SK-N-DZ (cell line): ENCODE results near the gene SYNE4.

ENCODE experiments used
- DNase-seq: peaks from one replicate; pipeline ENCODE4 v3.0.0-alpha.2; 2015; ENCODE audit warnings: low spot score

SYNE4 gene

GRCh38 chr19:36026091-36026876, 17.7 kb upstream of the SYNE4 start:
- DNase-seq = no peak

- DNase-seq = no peak
Observed at GRCh38 chr19:36025541-36025940, 16.9 kb upstream of the SYNE4 start.

- no peak for DNase-seq
Observed at GRCh38 chr19:36023432-36023831, 14.8 kb upstream of the SYNE4 start.

- DNase-seq = no peak
Observed at GRCh38 chr19:36019061-36019670, 10.6 kb upstream of the SYNE4 start.

- peak; percentile 98 for DNase-seq
Observed at GRCh38 chr19:36014012-36014924, 5.7 kb upstream of the SYNE4 start, which contains the start of gene ALKBH6. Gene ALKBH6 (minus strand): TSS chr19:36014213. CDS start chr19:36013397, 816 bp downstream.

GRCh38 chr19:36013280-36014011, 4.8 kb upstream of the SYNE4 start:
- no peak for DNase-seq

- DNase-seq = no peak
Observed at GRCh38 chr19:36010402-36010801, 1.8 kb upstream of the SYNE4 start.

- no peak for DNase-seq
Observed at GRCh38 chr19:36009633-36010379, 1.2 kb upstream of the SYNE4 start.

- no peak for DNase-seq
Observed at GRCh38 chr19:36009220-36009619, 607 bp upstream of the SYNE4 start.

GRCh38 chr19:36006955-36007354, 1.7 kb downstream of the SYNE4 start:
- DNase-seq = no peak

GRCh38 chr19:36003284-36003683, 5.3 kb downstream of the SYNE4 start:
- DNase-seq = no peak

GRCh38 chr19:36001605-36002004, 7.0 kb downstream of the SYNE4 start:
- no peak for DNase-seq

GRCh38 chr19:35996777-35997176, 11.8 kb downstream of the SYNE4 start:
- DNase-seq = no peak

- DNase-seq = peak; percentile 91
Observed at GRCh38 chr19:35995048-35995993, 13.3 kb downstream of the SYNE4 start, which contains the start of gene SDHAF1. Gene SDHAF1 (plus strand): TSS chr19:35995188. CDS start chr19:35995275, 87 bp downstream.

- DNase-seq = no peak
Observed at GRCh38 chr19:35993923-35994598, 14.6 kb downstream of the SYNE4 start.

GRCh38 chr19:35992907-35993765, 15.5 kb downstream of the SYNE4 start:
- no peak for DNase-seq

- DNase-seq = no peak
Observed at GRCh38 chr19:35991731-35992450, 16.7 kb downstream of the SYNE4 start.
